GM23338 (cell line): Measurements from ENCODE around the gene VIPR1. TPM values are rescaled to one million over a fixed set of nuclear protein-coding genes. Genes with fewer than 3 reads are reported as not detected.

Experiments used
- ATAC-seq: fragments of 200-7000 bp; cut with Tn5 transposase; 3 replicates; pipeline ENCODE4 v1.9.1; 2020
- DNase-seq: peaks from one replicate; pipeline ENCODE4 v3.0.0-alpha.2; 2015; ENCODE audit warnings: low spot score
- H2AFZ ChIP-seq: fragments of 200-600 bp; sonication (generic); 2 replicates; pipeline ENCODE4 v1.8.0; 2016; ENCODE audit warnings: antibody characterized with exemption, mild to moderate bottlenecking, moderate library complexity
- H3F3A ChIP-seq: fragments of 200-600 bp; sonication (generic); replicated peaks from 2 replicates; pipeline ENCODE4 v1.8.0; 2017; ENCODE audit warnings: antibody characterized with exemption, mixed run types, low read depth
- H3K27ac ChIP-seq: fragments of 200-600 bp; sonication (generic); 2 replicates; pipeline ENCODE4 v1.6.1; 2016; ENCODE audit warnings: low read depth
- H3K27me3 ChIP-seq: fragments of 200-600 bp; sonication (generic); 2 replicates; pipeline ENCODE4 v1.8.0; 2016; ENCODE audit warnings: mild to moderate bottlenecking, mixed run types, moderate library complexity; ENCODE audit not compliant: insufficient read depth
- H3K36me3 ChIP-seq: fragments of 200-600 bp; sonication (generic); 2 replicates; pipeline ENCODE4 v1.8.0; 2016; ENCODE audit warnings: mild to moderate bottlenecking; ENCODE audit not compliant: insufficient read depth
- H3K4me1 ChIP-seq: fragments of 200-600 bp; sonication (generic); 2 replicates; pipeline ENCODE4 v1.8.0; 2016; ENCODE audit warnings: mild to moderate bottlenecking, moderate library complexity; ENCODE audit not compliant: insufficient read depth
- H3K4me2 ChIP-seq: fragments of 200-600 bp; sonication (generic); 2 replicates; pipeline ENCODE4 v1.7.1; 2017; ENCODE audit warnings: mixed run types
- H3K4me3 ChIP-seq: fragments of 200-600 bp; sonication (generic); 2 replicates; pipeline ENCODE4 v1.6.1; 2016; ENCODE audit warnings: mixed run types
- H3K79me2 ChIP-seq: fragments of 200-600 bp; sonication (generic); replicated peaks from 2 replicates; pipeline ENCODE4 v1.8.0; 2017; ENCODE audit warnings: mild to moderate bottlenecking; ENCODE audit not compliant: insufficient read depth
- H3K9me2 ChIP-seq: fragments of 200-600 bp; sonication (generic); 2 replicates; pipeline ENCODE4 v1.8.0; 2017; ENCODE audit not compliant: insufficient read depth
- H4K20me1 ChIP-seq: fragments of 200-600 bp; sonication (generic); replicated peaks from 2 replicates; pipeline ENCODE4 v1.8.0; 2017; ENCODE audit warnings: mild to moderate bottlenecking; ENCODE audit not compliant: insufficient read depth
- H3K27ac Mint-ChIP-seq: 2 replicates; pipeline ENCODE4 v1.8.0; 2020; ENCODE audit warnings: inconsistent platforms, mild to moderate bottlenecking, moderate library complexity, mixed read lengths
- H3K27me3 Mint-ChIP-seq: 3 replicates; pipeline ENCODE4 v1.8.0; 2022; ENCODE audit warnings: low read depth, mild to moderate bottlenecking, moderate library complexity, mixed read lengths, inconsistent platforms; ENCODE audit not compliant: insufficient read depth, poor library complexity
- H3K36me3 Mint-ChIP-seq: 3 replicates; pipeline ENCODE4 v1.8.0; 2021; ENCODE audit warnings: low read depth, mild to moderate bottlenecking, inconsistent platforms, moderate library complexity, mixed read lengths
- H3K4me1 Mint-ChIP-seq: 3 replicates; pipeline ENCODE4 v1.8.0; 2020; ENCODE audit warnings: mild to moderate bottlenecking, inconsistent platforms, mixed read lengths
- H3K4me3 Mint-ChIP-seq: 3 replicates; pipeline ENCODE4 v1.8.0; 2021; ENCODE audit warnings: moderate library complexity, mild to moderate bottlenecking, inconsistent platforms, mixed read lengths
- H3K9me3 Mint-ChIP-seq: 3 replicates; pipeline ENCODE4 v1.8.0; 2020; ENCODE audit warnings: moderate library complexity, mild to moderate bottlenecking, inconsistent platforms, mixed read lengths
- CREB1 ChIP-seq: fragments of 250-450 bp; sonication (Bioruptor Pico); IDR thresholded peaks from 2 replicates; pipeline ENCODE4 v1.5.0; 2020; ENCODE audit warnings: low read depth, mild to moderate bottlenecking, moderate library complexity
- EZH2 ChIP-seq: fragments of 200-600 bp; sonication (generic); IDR thresholded peaks from one replicate; pipeline ENCODE4 v1.8.0; 2017; ENCODE audit warnings: antibody characterized with exemption, mild to moderate bottlenecking, low read depth; ENCODE audit not compliant: unreplicated experiment
- EZH2phosphoT487 ChIP-seq: fragments of 200-600 bp; sonication (generic); IDR thresholded peaks from one replicate; pipeline ENCODE4 v1.8.1; 2018; ENCODE audit warnings: antibody characterized with exemption; ENCODE audit not compliant: unreplicated experiment
- JUNB ChIP-seq: IDR thresholded peaks from one replicate; pipeline ENCODE4 v1.6.1; 2016; ENCODE audit warnings: antibody characterized with exemption; ENCODE audit not compliant: unreplicated experiment
- NANOG ChIP-seq: IDR thresholded peaks from 2 replicates; pipeline ENCODE4 v1.6.1; 2016; ENCODE audit warnings: antibody characterized with exemption, borderline replicate concordance
- POLR2AphosphoS5 ChIP-seq: IDR thresholded peaks from 2 replicates; pipeline ENCODE4 v1.6.1; 2016; ENCODE audit warnings: antibody characterized with exemption, low read depth
- STAT1 ChIP-seq: IDR thresholded peaks from one replicate; pipeline ENCODE4 v1.6.1; 2016; ENCODE audit warnings: antibody characterized with exemption; ENCODE audit not compliant: unreplicated experiment
- ZNF114 ChIP-seq: fragments of 250-450 bp; sonication (Bioruptor Pico); IDR thresholded peaks from 2 replicates; pipeline ENCODE4 v1.5.0; 2020; ENCODE audit warnings: mild to moderate bottlenecking, moderate library complexity
- ZNF331 ChIP-seq: fragments of 250-450 bp; sonication (Bioruptor Pico); IDR thresholded peaks from 2 replicates; pipeline ENCODE4 v1.5.0; 2020; ENCODE audit warnings: low read depth, mild to moderate bottlenecking, moderate library complexity
- polyA plus RNA-seq: library from polyadenylated mRNA; unstranded; fragments of >200 nt; fragmentation: Nextera tagmentation; extraction: Ambion mirVana; gene quantifications from 2 replicates; pipeline ENCODE4 v1.2.1, GENCODE V29; 2016
- total RNA-seq: library from RNA; depleted of rRNA; stranded (reverse); fragments of >200 nt; shearing (Covaris generic); gene quantifications from 2 replicates; pipeline ENCODE4 v1.2.3, GENCODE V29; 2014
- TF ChIP-seq, protein P1 (sequence below): IDR thresholded peaks from 2 replicates; pipeline ENCODE4 v1.6.1; 2016; ENCODE audit warnings: antibody characterized with exemption
- TF ChIP-seq, protein P2 (sequence below), 2 experiments: fragments of 200-600 bp in 1 of 2; sonication (generic) in 1 of 2; conservative IDR thresholded peaks; 2 replicates each; pipeline versions ENCODE4 v1.5.1 to v1.6.1; 2016 to 2017; ENCODE audit warnings: antibody characterized with exemption in 2 of 2, low read depth in 2 of 2, mild to moderate bottlenecking in 2 of 2, moderate library complexity in 1 of 2
- TF ChIP-seq, protein P3 (sequence below): fragments of 250-450 bp; sonication (Bioruptor Pico); IDR thresholded peaks from 2 replicates; pipeline ENCODE4 v1.5.0; 2020; ENCODE audit warnings: mild to moderate bottlenecking, moderate library complexity
- TF ChIP-seq, protein P4 (sequence below): IDR thresholded peaks from one replicate; pipeline ENCODE4 v1.6.1; 2018; ENCODE audit warnings: antibody characterized with exemption; ENCODE audit not compliant: unreplicated experiment

The VIPR1 gene
- total and polyA plus RNA-seq, 2 experiments from 2014 or later, result 6.3 to 19.3 TPM

DNA sequence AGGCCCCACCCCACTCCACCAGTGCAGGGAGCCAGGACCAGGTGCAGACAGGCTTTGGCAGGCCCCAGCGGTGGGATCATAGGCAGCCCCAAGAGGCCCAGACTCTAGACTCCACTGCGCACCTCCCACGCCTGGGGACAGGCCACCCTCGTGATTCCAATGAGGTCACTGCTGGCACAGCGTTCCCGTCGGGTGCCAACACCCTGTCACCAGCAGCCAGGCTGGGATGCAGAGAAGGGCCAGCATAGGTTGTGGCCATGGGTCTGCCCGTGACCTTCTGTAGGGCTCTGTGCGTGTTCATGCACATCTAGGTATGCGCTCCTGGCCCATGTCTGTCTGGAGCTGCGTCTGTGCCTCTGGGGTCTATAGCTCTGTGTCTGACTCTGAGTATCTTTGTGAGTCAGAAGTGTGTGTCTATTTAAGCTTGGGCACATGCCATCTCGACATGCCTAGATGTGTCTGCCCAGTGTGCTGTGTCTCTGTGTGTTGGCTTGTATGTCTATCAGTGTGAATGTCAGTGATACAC, 13.0 kb downstream of the VIPR1 start:
- Mint-ChIP-seq H3K27ac (no peak overlapping the region), H3K27me3 (peaks cover 3% of the 10 kb centered on the region), H3K9me3 (no peaks in the 10 kb centered on the region), H3K36me3 (no peaks in the 10 kb centered on the region; the same call in 2 of the 3 replicates), H3K4me3 (no peak overlapping the region), H3K4me1 (no peaks in the 10 kb centered on the region)
- Histone ChIP-seq H4K20me1 (no peaks in the 10 kb centered on the region), H2AFZ (no peak overlapping the region), H3K27ac (no peak overlapping the region), H3K4me1 (no peaks in the 10 kb centered on the region), H3K79me2 (no peaks in the 10 kb centered on the region), H3K27me3 (no peaks in the 10 kb centered on the region), H3K4me2 (no peak overlapping the region), H3K9me2 (peaks cover 6% of the 10 kb centered on the region; the same call in 1 of the 2 replicates), H3K4me3 (no peak overlapping the region), H3K36me3 (no peaks in the 10 kb centered on the region), H3F3A (no peaks in the 10 kb centered on the region)
- ATAC-seq (no peak), DNase-seq (no peak)
- TF ChIP-seq EZH2 (no peak), STAT1 (no peak), POLR2AphosphoS5 (no peak), EZH2phosphoT487 (no peak), ZNF114 (no peak), CREB1 (no peak), NANOG (no peak), ZNF331 (no peak), JUNB (no peak)
- TF ChIP-seq, protein P1, sequence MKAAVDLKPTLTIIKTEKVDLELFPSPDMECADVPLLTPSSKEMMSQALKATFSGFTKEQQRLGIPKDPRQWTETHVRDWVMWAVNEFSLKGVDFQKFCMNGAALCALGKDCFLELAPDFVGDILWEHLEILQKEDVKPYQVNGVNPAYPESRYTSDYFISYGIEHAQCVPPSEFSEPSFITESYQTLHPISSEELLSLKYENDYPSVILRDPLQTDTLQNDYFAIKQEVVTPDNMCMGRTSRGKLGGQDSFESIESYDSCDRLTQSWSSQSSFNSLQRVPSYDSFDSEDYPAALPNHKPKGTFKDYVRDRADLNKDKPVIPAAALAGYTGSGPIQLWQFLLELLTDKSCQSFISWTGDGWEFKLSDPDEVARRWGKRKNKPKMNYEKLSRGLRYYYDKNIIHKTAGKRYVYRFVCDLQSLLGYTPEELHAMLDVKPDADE, result no peak
- TF ChIP-seq, protein P2, sequence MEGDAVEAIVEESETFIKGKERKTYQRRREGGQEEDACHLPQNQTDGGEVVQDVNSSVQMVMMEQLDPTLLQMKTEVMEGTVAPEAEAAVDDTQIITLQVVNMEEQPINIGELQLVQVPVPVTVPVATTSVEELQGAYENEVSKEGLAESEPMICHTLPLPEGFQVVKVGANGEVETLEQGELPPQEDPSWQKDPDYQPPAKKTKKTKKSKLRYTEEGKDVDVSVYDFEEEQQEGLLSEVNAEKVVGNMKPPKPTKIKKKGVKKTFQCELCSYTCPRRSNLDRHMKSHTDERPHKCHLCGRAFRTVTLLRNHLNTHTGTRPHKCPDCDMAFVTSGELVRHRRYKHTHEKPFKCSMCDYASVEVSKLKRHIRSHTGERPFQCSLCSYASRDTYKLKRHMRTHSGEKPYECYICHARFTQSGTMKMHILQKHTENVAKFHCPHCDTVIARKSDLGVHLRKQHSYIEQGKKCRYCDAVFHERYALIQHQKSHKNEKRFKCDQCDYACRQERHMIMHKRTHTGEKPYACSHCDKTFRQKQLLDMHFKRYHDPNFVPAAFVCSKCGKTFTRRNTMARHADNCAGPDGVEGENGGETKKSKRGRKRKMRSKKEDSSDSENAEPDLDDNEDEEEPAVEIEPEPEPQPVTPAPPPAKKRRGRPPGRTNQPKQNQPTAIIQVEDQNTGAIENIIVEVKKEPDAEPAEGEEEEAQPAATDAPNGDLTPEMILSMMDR (conservative IDR thresholded peaks at IDR 0.05; ENCODE audit: low read depth in 2 of 2), result no peak
- TF ChIP-seq, protein P3, sequence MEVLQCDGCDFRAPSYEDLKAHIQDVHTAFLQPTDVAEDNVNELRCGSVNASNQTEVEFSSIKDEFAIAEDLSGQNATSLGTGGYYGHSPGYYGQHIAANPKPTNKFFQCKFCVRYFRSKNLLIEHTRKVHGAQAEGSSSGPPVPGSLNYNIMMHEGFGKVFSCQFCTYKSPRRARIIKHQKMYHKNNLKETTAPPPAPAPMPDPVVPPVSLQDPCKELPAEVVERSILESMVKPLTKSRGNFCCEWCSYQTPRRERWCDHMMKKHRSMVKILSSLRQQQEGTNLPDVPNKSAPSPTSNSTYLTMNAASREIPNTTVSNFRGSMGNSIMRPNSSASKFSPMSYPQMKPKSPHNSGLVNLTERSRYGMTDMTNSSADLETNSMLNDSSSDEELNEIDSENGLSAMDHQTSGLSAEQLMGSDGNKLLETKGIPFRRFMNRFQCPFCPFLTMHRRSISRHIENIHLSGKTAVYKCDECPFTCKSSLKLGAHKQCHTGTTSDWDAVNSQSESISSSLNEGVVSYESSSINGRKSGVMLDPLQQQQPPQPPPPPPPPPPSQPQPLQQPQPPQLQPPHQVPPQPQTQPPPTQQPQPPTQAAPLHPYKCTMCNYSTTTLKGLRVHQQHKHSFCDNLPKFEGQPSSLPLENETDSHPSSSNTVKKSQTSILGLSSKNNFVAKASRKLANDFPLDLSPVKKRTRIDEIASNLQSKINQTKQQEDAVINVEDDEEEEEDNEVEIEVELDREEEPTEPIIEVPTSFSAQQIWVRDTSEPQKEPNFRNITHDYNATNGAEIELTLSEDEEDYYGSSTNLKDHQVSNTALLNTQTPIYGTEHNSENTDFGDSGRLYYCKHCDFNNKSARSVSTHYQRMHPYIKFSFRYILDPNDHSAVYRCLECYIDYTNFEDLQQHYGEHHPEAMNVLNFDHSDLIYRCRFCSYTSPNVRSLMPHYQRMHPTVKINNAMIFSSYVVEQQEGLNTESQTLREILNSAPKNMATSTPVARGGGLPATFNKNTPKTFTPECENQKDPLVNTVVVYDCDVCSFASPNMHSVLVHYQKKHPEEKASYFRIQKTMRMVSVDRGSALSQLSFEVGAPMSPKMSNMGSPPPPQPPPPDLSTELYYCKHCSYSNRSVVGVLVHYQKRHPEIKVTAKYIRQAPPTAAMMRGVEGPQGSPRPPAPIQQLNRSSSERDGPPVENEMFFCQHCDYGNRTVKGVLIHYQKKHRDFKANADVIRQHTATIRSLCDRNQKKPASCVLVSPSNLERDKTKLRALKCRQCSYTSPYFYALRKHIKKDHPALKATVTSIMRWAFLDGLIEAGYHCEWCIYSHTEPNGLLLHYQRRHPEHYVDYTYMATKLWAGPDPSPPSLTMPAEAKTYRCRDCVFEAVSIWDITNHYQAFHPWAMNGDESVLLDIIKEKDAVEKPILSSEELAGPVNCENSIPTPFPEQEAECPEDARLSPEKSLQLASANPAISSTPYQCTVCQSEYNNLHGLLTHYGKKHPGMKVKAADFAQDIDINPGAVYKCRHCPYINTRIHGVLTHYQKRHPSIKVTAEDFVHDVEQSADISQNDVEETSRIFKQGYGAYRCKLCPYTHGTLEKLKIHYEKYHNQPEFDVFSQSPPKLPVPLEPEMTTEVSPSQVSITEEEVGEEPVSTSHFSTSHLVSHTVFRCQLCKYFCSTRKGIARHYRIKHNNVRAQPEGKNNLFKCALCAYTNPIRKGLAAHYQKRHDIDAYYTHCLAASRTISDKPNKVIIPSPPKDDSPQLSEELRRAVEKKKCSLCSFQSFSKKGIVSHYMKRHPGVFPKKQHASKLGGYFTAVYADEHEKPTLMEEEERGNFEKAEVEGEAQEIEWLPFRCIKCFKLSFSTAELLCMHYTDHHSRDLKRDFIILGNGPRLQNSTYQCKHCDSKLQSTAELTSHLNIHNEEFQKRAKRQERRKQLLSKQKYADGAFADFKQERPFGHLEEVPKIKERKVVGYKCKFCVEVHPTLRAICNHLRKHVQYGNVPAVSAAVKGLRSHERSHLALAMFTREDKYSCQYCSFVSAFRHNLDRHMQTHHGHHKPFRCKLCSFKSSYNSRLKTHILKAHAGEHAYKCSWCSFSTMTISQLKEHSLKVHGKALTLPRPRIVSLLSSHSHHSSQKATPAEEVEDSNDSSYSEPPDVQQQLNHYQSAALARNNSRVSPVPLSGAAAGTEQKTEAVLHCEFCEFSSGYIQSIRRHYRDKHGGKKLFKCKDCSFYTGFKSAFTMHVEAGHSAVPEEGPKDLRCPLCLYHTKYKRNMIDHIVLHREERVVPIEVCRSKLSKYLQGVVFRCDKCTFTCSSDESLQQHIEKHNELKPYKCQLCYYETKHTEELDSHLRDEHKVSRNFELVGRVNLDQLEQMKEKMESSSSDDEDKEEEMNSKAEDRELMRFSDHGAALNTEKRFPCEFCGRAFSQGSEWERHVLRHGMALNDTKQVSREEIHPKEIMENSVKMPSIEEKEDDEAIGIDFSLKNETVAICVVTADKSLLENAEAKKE (CRISPR knock-in tag), result no peak
- TF ChIP-seq, protein P4, sequence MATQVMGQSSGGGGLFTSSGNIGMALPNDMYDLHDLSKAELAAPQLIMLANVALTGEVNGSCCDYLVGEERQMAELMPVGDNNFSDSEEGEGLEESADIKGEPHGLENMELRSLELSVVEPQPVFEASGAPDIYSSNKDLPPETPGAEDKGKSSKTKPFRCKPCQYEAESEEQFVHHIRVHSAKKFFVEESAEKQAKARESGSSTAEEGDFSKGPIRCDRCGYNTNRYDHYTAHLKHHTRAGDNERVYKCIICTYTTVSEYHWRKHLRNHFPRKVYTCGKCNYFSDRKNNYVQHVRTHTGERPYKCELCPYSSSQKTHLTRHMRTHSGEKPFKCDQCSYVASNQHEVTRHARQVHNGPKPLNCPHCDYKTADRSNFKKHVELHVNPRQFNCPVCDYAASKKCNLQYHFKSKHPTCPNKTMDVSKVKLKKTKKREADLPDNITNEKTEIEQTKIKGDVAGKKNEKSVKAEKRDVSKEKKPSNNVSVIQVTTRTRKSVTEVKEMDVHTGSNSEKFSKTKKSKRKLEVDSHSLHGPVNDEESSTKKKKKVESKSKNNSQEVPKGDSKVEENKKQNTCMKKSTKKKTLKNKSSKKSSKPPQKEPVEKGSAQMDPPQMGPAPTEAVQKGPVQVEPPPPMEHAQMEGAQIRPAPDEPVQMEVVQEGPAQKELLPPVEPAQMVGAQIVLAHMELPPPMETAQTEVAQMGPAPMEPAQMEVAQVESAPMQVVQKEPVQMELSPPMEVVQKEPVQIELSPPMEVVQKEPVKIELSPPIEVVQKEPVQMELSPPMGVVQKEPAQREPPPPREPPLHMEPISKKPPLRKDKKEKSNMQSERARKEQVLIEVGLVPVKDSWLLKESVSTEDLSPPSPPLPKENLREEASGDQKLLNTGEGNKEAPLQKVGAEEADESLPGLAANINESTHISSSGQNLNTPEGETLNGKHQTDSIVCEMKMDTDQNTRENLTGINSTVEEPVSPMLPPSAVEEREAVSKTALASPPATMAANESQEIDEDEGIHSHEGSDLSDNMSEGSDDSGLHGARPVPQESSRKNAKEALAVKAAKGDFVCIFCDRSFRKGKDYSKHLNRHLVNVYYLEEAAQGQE, result no peak
